Measurements from ENCODE around the gene ZNRF2. TPM values are rescaled to one million over a fixed set of nuclear protein-coding genes. Genes with fewer than 3 reads are reported as not detected.
"Not testable (repeated sequence)": the region's sequence is repeated elsewhere in the genome, so short reads cannot be mapped to it uniquely, and the experiment has no call there.

Gene ZNRF2
- total and polyA plus RNA-seq, 4 donors = 6.4 to 28.1 (median 10.3) TPM

GRCh38 chr7:30282735-30283134 is 1.7 kb upstream of the ZNRF2 start:
- no peaks in the 10 kb centered on the region for H3K9me3 ChIP-seq (ENCODE audit: control insufficient read depth, insufficient read depth, low read length)
- no peak overlapping the region for H3K27ac ChIP-seq (ENCODE audit: low read depth, low read length)
- H3K36me3 ChIP-seq (ENCODE audit: control insufficient read depth, insufficient read depth, low read length) = no peaks in the 10 kb centered on the region
- no peak for DNase-seq (ENCODE audit: low read depth in 4 of 6, low spot score in 6 of 6)
- no peaks in the 10 kb centered on the region for H3K27me3 ChIP-seq (ENCODE audit: control insufficient read depth, insufficient read depth, low read length)
- 83% methylated on average over 1 of the region's 3 CpGs for WGBS (ENCODE audit: insufficient coverage)
- H3K4me3 ChIP-seq (ENCODE audit: low read depth, low read length) = no peak overlapping the region
- H3K4me1 ChIP-seq (ENCODE audit: control insufficient read depth, insufficient read depth, low read length) = no peaks in the 10 kb centered on the region

- peak in 2 of 6 donors; percentile 41 to 70 for DNase-seq (ENCODE audit: low read depth in 4 of 6, low spot score in 6 of 6)
- 0% methylated on average over 72 of the region's 72 CpGs for WGBS (ENCODE audit: insufficient coverage)
- Histone ChIP-seq H3K9me3 (ENCODE audit: control insufficient read depth, insufficient read depth, low read length) (no peaks in the 10 kb centered on the region), H3K27ac (ENCODE audit: low read depth, low read length) (peak overlapping the region; percentile 90), H3K36me3 (ENCODE audit: control insufficient read depth, insufficient read depth, low read length) (no peaks in the 10 kb centered on the region), H3K4me1 (ENCODE audit: control insufficient read depth, insufficient read depth, low read length) (no peaks in the 10 kb centered on the region), H3K27me3 (ENCODE audit: control insufficient read depth, insufficient read depth, low read length) (no peaks in the 10 kb centered on the region), H3K4me3 (ENCODE audit: low read depth, low read length) (peak overlapping the region; percentile 76)
Observed at GRCh38 chr7:30285067-30285535, 704 bp downstream of the ZNRF2 start.

- DNase-seq (ENCODE audit: low read depth in 4 of 6, low spot score in 6 of 6) = peak in 2 of 6 donors; percentile 44 to 54
- H3K27me3 ChIP-seq (ENCODE audit: control insufficient read depth, insufficient read depth, low read length) = no peaks in the 10 kb centered on the region
- H3K27ac ChIP-seq (ENCODE audit: low read depth, low read length) = peak overlapping the region; percentile 40
- peak overlapping the region; percentile 76 for H3K4me3 ChIP-seq (ENCODE audit: low read depth, low read length)
- WGBS (ENCODE audit: insufficient coverage) = 0% methylated on average over 70 of the region's 79 CpGs
- no peaks in the 10 kb centered on the region for H3K4me1 ChIP-seq (ENCODE audit: control insufficient read depth, insufficient read depth, low read length)
- no peaks in the 10 kb centered on the region for H3K36me3 ChIP-seq (ENCODE audit: control insufficient read depth, insufficient read depth, low read length)
- no peaks in the 10 kb centered on the region for H3K9me3 ChIP-seq (ENCODE audit: control insufficient read depth, insufficient read depth, low read length)
Observed at GRCh38 chr7:30285536-30286284, 1.3 kb downstream of the ZNRF2 start.

- no peaks in the 10 kb centered on the region for H3K27me3 ChIP-seq (ENCODE audit: control insufficient read depth, insufficient read depth, low read length)
- no peaks in the 10 kb centered on the region for H3K4me1 ChIP-seq (ENCODE audit: control insufficient read depth, insufficient read depth, low read length)
- H3K27ac ChIP-seq (ENCODE audit: low read depth, low read length) = no peak overlapping the region
- DNase-seq (ENCODE audit: low read depth in 4 of 6, low spot score in 6 of 6) = no peak
- no peaks in the 10 kb centered on the region for H3K9me3 ChIP-seq (ENCODE audit: control insufficient read depth, insufficient read depth, low read length)
- no CpG with 5 or more reads among the region's 11 CpGs for WGBS (ENCODE audit: insufficient coverage)
- no peaks in the 10 kb centered on the region for H3K36me3 ChIP-seq (ENCODE audit: control insufficient read depth, insufficient read depth, low read length)
- H3K4me3 ChIP-seq (ENCODE audit: low read depth, low read length) = peak overlapping the region; percentile 76
Observed at GRCh38 chr7:30286749-30287148, 2.4 kb downstream of the ZNRF2 start.

GRCh38 chr7:30287625-30288024 is 3.2 kb downstream of the ZNRF2 start:
- not testable (repeated sequence) for H3K36me3 ChIP-seq (ENCODE audit: control insufficient read depth, insufficient read depth, low read length); H3K4me1 ChIP-seq (ENCODE audit: control insufficient read depth, insufficient read depth, low read length); H3K27me3 ChIP-seq (ENCODE audit: control insufficient read depth, insufficient read depth, low read length); H3K27ac ChIP-seq (ENCODE audit: low read depth, low read length); H3K9me3 ChIP-seq (ENCODE audit: control insufficient read depth, insufficient read depth, low read length); H3K4me3 ChIP-seq (ENCODE audit: low read depth, low read length); DNase-seq (ENCODE audit: low read depth in 4 of 6, low spot score in 6 of 6)
- WGBS (ENCODE audit: insufficient coverage) = no CpG with 5 or more reads among the region's 3 CpGs

GRCh38 chr7:30289634-30290033 is 5.2 kb downstream of the ZNRF2 start:
- H3K36me3 ChIP-seq (ENCODE audit: control insufficient read depth, insufficient read depth, low read length); H3K27ac ChIP-seq (ENCODE audit: low read depth, low read length); H3K9me3 ChIP-seq (ENCODE audit: control insufficient read depth, insufficient read depth, low read length); H3K4me3 ChIP-seq (ENCODE audit: low read depth, low read length); H3K4me1 ChIP-seq (ENCODE audit: control insufficient read depth, insufficient read depth, low read length); DNase-seq (ENCODE audit: low read depth in 4 of 6, low spot score in 6 of 6); H3K27me3 ChIP-seq (ENCODE audit: control insufficient read depth, insufficient read depth, low read length): not testable (repeated sequence)
- WGBS (ENCODE audit: insufficient coverage) = no CpG with 5 or more reads among the region's 2 CpGs

GRCh38 chr7:30290317-30290716 is 5.9 kb downstream of the ZNRF2 start:
- H3K36me3 ChIP-seq (ENCODE audit: control insufficient read depth, insufficient read depth, low read length); H3K27me3 ChIP-seq (ENCODE audit: control insufficient read depth, insufficient read depth, low read length); H3K4me1 ChIP-seq (ENCODE audit: control insufficient read depth, insufficient read depth, low read length); H3K27ac ChIP-seq (ENCODE audit: low read depth, low read length); H3K4me3 ChIP-seq (ENCODE audit: low read depth, low read length); DNase-seq (ENCODE audit: low read depth in 4 of 6, low spot score in 6 of 6); H3K9me3 ChIP-seq (ENCODE audit: control insufficient read depth, insufficient read depth, low read length): not testable (repeated sequence)
- WGBS (ENCODE audit: insufficient coverage) = 80% methylated on average over 1 of the region's 3 CpGs

- not testable (repeated sequence) for H3K4me1 ChIP-seq (ENCODE audit: control insufficient read depth, insufficient read depth, low read length); H3K4me3 ChIP-seq (ENCODE audit: low read depth, low read length); H3K27ac ChIP-seq (ENCODE audit: low read depth, low read length); H3K36me3 ChIP-seq (ENCODE audit: control insufficient read depth, insufficient read depth, low read length); DNase-seq (ENCODE audit: low read depth in 4 of 6, low spot score in 6 of 6); H3K27me3 ChIP-seq (ENCODE audit: control insufficient read depth, insufficient read depth, low read length); H3K9me3 ChIP-seq (ENCODE audit: control insufficient read depth, insufficient read depth, low read length)
- 69% methylated on average over 1 of the region's 3 CpGs for WGBS (ENCODE audit: insufficient coverage)
Observed at GRCh38 chr7:30292416-30293038, 8.1 kb downstream of the ZNRF2 start.

GRCh38 chr7:30296304-30296703 is 11.9 kb downstream of the ZNRF2 start:
- H3K27me3 ChIP-seq (ENCODE audit: control insufficient read depth, insufficient read depth, low read length); H3K9me3 ChIP-seq (ENCODE audit: control insufficient read depth, insufficient read depth, low read length); H3K4me3 ChIP-seq (ENCODE audit: low read depth, low read length); H3K4me1 ChIP-seq (ENCODE audit: control insufficient read depth, insufficient read depth, low read length); H3K27ac ChIP-seq (ENCODE audit: low read depth, low read length); DNase-seq (ENCODE audit: low read depth in 4 of 6, low spot score in 6 of 6); H3K36me3 ChIP-seq (ENCODE audit: control insufficient read depth, insufficient read depth, low read length): not testable (repeated sequence)
- no CpG with 5 or more reads among the region's 2 CpGs for WGBS (ENCODE audit: insufficient coverage)

- not testable (repeated sequence) for H3K4me1 ChIP-seq (ENCODE audit: control insufficient read depth, insufficient read depth, low read length); DNase-seq (ENCODE audit: low read depth in 4 of 6, low spot score in 6 of 6); H3K36me3 ChIP-seq (ENCODE audit: control insufficient read depth, insufficient read depth, low read length); H3K27me3 ChIP-seq (ENCODE audit: control insufficient read depth, insufficient read depth, low read length); H3K4me3 ChIP-seq (ENCODE audit: low read depth, low read length); H3K27ac ChIP-seq (ENCODE audit: low read depth, low read length); H3K9me3 ChIP-seq (ENCODE audit: control insufficient read depth, insufficient read depth, low read length)
- no CpG with 5 or more reads among the region's 1 CpG for WGBS (ENCODE audit: insufficient coverage)
Observed at GRCh38 chr7:30297499-30297898, 13.1 kb downstream of the ZNRF2 start.

All from spinal cord (tissue), 10 donors.